Kasumi-1 (cell line): ENCODE measurements around the gene ARPC4.
A peak's percentile ranks its signal among the peaks of the same experiment; 100 is the strongest.
"Not testable (repeated sequence)": the region's sequence is repeated elsewhere in the genome, so short reads cannot be mapped to it uniquely, and the experiment has no call there.

Source experiments
- DNase-seq, 2 experiments: peaks; one replicate each; lab custom pipeline; 2025; lab: John Stamatoyannopoulos, UW

The ARPC4 gene

DNA sequence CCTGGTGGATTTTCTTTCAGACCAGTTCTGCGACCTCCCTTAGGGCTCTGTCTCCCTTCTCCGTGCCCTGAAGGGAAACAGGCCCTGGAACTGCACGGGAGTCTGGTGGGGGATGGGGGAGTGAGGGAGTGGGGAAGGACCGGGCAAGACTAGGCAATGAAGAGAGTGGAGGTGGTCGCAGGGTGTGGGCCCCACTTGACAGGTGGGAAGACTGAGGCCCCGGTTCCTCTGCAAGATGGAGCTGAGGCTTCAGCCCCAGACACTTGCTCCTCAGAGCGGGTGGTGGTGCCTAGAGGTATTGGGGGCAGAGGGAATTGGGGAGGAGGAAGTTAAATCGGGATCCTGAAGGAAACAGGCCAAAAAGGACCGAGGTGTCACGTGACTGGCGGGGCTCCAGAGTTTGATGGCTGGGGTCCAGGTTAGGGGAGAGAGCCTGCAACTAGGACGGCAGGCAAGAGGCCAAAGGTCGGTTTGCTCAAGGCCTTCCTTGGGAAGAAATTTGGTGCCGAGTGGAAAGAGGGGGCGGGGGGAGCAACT lies 22.5 kb upstream of the ARPC4 start:
- DNase-seq, result no peak

DNA sequence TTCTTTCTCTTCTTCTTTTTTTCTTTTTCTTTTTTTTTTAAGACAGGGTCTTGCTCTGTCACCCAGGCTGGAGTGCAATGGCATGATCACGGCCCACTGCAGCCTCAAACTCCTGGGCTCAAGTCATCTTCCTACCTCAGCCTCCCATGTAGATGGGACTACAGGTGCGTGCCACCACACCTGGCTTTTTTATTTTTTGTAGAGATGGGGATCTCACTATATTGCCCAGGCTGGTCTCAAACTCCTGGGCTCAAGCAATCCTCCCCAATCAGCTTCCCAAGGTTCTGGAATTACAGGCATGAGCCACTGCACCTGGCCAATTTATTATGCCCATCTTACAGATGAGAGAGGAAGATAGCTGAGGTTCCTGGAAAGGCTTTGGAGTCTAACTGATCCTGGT lies 21.9 kb upstream of the ARPC4 start:
- not testable (repeated sequence) for DNase-seq

DNA sequence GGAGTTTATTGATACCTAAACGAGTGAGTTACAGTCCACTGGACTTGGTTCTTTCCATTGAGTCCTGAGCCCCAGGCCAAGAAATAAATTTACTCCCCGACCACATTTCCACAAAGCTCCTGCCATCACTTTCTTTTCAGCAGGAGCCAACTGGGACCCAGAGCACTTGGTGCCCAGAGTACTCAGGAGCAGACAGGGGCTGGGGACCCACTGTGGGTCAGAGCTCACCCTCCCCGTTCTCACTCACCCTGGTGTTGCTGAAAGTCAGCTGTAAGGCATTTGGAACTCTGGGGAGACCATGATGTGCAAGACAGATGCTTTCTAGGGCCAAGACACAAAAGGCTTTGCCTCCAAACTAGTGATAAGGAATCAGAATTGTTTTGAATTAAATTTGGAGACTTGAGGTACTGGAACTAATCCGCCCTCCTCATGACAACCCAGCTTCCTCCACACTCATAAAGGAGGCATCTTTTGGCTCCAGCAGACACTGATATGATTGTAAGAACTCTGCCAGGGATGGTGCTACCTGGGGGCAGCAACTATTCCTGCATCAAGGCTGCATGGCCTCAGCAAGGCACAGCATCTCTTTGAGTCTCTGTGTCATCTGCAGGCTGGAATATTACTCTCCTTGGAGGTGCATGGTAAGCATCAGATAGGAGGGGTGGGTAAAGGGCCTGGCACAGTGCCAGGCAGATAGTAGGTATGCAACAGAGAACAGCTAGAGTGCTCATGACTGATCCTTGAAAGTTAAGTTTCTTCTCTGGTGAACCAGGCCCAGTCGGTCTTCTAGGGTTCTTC lies 15.8 kb upstream of the ARPC4 start:
- no peak for DNase-seq

DNA sequence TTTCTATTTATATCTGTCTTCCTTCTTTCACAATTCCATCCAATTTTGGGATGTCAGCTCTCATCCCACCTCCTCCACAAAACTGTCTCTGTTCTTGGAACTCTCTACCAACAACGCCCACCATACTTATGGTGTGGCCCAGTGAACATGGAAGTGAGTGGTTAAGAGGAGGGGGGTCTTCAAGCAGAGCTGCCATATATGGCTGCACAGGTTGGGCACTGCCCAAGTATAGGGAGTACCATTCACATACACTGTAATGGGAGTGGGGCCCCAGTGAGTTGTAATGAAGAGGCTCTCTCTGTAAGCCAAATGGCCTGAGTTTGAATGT lies 15.2 kb upstream of the ARPC4 start:
- no peak for DNase-seq

DNA sequence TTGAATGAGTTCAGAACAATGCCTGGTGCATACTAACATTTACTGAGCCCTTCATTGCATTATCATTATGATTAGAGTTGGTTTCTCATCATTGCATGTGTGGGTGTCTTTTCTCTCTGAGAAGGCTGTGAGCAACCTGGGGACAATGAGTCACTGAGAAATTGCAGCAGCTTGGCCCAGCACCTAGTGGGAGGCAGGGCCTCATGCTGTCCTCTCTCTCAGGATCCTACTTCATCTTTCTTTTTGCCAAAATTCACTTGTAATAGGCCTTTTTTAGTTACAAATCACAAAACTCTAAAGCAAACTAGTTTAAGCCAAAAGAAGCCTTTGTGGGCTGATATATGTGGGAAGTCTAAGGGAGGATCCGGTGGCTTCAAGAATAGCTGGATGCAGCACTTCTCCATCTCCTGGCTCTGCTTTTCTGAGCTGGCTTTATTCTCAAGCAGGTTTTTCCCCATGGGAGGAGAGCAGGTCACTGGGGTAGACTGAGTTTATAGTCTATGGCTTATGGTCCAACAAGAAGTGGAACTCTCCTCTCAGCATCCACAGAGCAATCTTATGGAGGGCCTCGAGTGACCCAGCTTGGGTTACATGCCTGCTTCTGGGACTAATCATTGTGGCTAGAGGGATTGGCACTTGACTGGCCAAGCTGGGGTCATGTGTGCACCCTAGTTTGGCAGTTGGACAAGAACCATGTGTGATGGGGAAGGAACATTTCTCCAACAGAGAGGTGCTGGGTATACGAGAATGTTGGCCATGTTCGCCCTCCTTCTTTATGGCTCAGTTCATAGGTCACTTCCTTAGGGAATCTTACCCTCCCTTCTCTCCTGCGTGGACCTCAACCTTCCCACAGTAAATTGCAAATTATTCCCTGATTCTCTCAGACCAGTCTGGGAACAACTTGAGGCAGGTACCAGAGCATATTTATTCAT lies 14.5 kb upstream of the ARPC4 start:
- no peak for DNase-seq

DNA sequence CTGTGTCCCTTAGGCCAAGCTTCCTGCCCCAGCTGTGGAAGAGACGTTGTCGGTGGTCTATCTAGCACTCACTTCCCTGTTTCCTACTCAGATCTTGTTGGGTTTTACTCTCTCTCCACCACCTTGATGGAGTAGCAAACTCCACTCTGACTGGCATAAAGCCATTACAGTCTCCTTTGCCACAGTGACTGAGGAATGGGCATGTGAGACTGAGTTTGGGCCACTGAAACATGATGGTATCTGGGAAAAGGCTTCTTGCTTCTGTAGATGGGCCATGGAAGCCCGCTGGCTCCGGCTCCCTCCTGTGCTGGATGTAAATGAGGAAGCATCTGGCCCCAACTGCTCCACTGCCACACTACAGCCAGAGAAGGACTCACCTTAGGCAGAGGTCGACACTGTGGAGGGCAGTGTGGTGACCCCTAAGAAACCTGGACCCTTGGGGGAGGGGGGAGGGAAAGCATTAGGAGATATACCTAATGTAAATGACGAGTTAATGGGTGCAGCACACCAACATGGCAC lies 13.7 kb upstream of the ARPC4 start:
- peak; percentile 7 to 19 for DNase-seq

DNA sequence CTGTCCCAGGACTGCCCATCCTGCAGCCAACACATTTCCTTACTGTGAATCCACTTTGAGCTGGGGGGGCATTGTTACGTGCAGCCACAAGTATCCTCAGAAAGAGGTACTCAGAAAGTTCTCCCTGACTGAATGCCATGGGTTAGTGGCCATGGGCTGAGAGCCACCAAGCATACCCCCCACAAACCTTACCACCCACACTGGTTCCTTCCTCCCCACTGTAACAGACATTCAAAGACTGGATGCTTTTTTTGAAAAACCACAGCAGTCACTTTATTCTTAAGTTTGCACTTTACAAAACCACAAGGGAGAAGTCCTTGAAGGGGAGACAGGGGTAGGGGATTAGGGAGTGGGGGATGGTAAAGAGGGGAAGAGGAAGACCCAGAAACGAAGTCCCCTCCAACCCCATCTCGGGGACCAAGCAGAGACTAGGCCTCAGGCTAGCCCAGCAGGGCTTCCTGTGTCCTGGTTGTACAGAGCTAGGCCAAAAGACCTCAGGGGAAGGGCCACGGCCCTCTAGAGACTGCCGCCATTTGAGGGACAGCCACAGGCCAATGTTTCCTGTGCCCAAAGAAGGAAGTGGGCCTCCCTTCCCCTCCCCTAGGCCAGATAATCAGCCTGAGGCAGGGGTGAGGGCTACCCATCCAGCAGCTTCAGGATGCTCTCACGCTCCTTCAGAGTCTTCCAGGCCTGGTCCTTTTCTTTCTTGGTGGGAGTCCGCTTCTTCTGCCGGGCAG lies 13.0 kb upstream of the ARPC4 start:
- DNase-seq, result peak; percentile 88 to 91

DNA sequence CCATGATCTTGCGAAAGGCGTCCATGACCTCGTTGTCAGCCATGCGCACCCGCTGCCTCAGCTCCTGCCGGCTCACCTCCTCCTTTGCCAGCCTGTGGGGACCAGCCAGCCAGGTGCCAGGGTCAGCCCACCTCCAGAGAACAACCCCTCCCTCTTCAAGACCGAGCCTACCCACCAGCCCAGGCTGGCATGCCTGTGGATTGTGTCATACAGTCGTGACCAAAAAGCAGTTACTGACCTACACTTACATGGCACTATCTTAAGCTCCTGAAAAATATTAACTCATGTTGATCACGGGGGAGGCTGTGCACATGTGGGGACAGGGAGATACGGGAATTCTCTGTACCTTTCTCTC lies 12.4 kb upstream of the ARPC4 start:
- no peak for DNase-seq

DNA sequence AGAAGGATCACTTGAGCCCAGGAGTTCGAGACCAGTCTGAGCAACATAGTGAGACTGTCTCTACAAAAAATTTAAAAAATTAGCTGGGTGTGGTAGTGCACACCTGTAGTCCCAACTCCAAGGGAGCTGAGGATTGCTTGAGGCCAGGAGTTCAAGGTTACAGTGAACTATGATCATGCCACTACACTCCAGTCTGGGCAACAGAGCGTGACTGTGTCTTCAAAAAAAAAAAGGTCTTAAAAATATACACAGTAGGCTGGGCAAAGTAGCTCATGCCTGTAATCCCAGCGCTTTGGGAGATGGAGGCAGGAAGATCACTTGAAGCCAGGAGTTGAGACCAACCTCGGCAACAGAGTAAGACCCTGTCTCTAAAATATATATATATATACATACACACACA lies 12.0 kb upstream of the ARPC4 start:
- no peak for DNase-seq

DNA sequence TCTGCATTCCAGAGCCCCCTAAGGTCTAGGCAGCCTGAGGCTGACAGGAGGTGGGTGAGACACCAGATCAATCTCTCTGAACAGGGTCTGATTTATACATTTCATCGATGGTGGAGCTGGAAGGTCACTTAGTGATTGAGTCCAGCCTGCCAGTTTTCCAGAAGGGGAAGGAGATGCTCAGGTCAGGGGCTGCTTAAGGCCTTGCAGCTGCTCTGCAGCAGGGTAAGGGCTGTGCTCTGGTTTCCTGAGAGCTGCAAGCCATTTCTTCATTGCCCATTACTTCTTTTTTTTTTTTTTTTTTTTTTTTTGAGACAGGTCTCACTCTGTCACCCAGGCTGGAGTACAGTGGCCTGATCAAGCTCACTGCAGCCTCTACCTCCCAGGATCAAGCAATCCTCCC lies 11.3 kb upstream of the ARPC4 start:
- no peak for DNase-seq

DNA sequence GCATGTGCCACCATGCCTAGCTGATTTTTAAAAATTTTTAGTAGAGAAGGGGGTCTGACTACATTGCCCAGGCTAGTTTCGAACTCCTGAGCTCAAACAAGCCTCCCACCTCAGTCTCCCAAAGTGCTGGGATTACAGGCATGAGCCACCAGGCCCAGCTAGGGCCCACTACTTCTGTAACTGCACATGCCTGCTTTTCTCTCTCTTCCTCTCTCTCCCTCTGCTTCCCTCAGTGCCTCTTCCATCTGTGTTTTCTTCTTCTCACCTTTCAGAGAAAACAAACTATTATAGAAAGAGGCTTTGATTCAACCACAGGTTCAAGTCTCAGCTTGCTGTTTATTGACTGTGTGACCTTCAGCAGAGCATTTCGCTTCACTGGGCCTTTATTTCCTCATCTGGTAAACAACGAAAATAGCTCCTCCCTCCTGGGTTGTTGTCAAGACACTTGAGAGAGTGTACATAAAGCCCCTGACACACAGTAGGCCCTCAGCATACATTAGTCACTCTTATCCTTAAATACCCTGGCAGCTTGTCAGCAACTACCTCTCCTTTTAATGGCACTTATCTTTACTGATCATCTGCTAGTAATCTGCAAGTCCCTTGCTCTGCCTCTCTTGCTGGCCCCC lies 10.8 kb upstream of the ARPC4 start:
- DNase-seq, result no peak

DNA sequence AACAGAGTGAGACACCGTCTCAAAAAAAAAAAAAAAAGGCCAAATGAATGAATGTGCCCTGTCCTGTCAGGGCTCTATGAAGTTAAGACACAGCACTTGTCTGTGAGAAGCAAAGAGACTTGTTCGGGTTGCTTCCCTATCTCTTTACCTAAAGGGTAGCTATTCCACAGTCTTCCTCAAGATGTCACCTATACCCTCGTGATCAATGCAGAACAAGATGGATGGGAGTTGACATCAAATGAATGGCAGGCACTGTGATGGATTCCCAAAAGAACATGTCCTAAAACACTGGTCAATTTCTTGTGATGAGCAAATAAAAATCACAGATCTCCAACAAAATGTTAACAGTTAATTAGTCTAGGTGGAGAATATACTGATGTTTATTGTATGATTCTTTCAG lies 10.1 kb upstream of the ARPC4 start:
- DNase-seq, result peak; percentile 19 to 39

DNA sequence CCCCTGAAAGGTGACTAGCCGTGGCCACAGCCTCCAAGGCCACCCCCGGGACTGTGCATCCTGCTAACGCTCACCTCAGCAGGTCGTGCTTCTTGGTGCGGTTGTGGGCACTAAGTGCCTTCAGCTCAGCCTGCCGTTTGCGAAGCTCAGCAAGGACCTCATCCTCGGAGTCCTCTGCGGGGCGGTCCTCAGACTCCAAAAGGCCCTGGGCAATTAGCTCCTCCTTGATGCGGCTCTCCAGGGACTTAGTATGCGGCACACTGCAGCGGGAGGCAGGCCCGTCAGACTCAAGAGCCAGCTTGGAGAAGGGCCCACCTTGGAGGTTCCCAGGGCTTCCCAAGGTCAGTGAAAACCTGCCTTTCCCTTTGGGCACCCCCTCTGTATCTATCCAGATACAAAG lies 8.9 kb upstream of the ARPC4 start:
- DNase-seq, result no peak

DNA sequence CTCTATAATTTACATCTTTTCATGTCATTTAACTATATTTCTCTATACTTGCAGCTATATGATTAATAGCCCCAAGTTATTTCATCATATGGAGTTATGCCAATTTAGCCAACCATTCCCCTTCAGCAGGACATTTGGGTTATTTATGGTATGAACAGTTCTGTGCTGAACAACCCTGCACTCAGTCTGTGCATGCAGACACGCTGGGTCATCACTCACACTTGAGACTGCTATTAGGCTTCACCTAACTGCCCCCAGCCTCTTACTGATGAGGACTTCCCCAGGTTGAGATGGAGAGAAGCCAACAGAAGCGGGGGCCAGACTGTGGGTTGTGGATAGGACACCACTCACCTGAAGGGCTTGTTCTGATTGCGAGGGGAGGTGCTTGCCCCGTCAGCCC lies 7.9 kb upstream of the ARPC4 start:
- no peak for DNase-seq

DNA sequence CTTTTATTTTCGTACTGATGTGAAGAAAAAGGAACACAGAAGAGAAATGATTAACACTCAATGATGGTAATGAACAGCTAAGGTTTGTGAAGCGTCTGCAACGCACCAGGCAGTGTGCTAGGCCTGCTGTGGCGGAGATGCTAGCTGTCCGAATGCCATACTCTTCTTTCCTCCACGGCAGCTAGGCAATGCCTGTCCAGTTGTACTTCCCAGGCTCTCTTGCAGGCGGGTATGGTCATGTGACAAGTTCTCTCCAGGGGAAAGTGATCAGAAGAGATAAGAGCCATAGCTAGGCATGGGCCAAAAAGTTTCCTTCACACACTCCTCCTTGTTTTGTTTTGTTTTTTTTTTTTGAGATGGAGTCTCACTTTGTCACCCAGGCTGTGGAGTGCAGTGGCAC lies 7.3 kb upstream of the ARPC4 start:
- DNase-seq, result no peak

DNA sequence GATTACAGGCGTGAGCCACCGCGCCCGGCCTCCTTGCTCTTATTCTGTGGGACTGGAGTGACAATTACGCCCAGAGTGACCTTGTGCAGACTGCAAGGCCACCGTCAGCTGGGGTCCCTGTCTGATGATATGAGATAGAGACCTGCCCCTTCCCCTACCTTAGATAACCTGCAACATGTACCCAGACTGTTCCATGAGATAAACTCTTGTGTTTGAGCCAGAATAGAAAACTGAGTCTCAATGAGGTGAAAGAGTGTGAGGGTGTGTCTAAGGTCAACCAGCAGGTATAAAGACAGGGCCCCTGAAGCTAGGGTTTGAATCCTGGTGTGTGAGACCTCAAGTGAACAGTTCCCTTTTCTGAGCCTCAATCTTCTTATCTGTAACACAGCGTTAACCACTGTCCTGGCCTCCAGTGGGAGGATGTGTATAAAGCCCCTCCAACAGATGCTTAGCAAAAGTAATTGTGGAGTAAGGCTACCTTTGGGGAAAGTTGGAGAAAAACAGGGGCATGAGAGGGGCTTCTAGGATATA lies 6.6 kb upstream of the ARPC4 start:
- no peak for DNase-seq

DNA sequence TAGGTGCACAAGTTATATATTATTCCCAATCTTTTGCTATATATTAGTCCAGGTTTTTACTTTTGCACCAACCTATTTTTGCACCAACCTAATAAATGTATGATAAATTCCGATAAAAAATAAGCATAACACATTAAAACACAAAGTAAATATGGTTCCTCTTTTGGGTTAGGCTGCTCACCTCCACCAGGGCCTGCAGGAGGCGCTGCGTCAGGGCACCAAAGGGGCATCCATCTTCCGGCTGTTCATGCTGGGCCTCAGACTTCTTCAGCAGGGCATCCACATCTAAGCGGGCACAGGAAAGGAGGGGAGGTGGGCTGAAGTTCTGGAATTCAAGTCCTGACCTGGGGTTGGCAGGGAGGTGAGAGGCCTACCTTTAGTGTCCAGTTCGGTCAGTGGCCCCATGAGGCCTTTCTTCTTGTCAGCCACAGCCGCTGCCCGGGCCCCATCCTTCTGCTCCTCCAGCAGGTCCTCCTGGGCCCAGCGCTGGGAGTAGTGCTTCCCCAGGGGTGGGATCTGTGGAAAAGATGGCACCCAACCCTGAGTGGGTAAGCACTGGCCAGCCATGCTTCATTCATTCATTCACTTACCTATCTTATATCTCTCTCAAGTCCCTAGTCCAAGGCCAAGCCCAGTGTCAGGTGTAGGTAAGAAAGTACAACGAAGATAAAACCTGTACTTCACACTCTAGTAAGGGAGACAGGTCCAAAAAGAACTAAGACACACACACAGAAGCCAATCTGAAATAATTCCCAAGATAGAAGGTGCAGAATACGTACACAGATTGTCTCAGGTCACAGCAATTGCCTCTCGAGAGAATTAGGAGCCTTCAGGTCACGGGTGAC lies 5.8 kb upstream of the ARPC4 start:
- DNase-seq, result peak in 1 of 2 experiments; percentile 24

DNA sequence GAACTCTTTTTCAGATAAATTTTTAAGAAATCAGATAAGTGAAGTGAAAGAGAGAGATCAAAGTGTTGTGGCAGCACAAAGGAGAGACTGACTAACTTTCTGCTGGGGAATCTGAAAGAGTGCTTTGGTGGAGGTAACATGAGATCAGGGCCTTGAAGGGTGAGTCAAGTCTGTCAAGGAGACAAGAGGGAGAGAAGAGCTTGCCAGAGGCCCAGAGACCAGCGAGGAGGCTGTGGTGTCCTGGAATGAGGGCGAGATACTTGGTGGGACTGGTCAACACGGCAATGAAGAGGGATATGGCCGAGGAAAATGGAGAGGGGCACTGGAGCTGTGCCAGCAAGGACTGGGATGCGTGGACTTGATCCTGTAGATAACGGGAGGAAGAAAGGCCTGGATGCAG lies 5.2 kb upstream of the ARPC4 start:
- DNase-seq, result no peak

DNA sequence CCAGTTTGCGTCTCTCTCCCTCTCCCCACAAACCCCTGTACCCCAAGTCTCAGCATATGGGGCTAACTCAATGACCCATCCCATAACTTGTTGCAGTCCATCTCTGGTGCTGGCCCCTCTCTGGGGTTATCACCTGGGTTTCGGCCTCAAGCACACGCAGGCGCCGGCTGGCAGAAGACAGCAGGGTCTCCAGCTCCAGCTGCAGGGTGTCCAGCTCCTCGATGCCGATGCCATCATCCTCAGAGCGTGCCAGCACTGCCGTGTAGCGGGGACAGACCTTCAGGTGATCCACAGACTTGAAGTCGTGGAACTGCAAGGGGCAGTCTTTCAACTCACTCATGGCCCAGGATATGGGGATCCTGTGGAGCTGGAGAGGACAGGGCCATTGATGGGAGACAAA lies 1.8 kb upstream of the ARPC4 start:
- DNase-seq, result no peak

DNA sequence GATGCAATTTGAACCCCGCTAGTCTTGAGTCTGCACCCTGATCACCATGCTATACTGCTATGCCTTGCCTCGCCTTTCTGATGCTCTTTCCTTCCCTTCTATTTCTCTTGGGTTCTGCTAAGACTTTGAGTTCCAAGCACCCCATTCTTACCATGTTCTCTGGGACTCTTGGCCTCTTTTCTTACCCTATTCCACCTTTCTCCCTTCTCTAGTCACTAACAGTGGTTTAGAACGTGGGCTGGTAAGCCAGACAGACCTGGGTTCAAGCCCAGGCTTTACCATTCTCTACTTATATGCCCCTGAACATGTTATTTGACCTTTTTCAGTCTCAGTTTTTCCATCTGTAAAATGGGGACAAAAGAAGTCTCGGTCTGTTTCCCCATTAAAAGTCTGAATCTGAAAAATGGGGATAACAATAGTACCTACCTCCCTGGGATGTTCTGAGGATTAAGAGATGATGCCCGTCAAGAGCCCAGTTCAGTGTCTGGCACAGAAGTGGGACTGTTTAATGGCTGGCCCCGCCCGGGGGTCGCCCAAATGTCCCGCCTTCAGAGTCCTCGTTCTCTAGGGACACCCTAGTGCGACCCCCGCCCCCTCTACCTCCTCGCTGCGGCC lies 985 bp upstream of the ARPC4 start:
- peak in 1 of 2 experiments; percentile 70 for DNase-seq
